Stimulated activated CD4-positive, alpha-beta T cell treated with anti-CD3 and anti-CD28 coated beads, Interleukin-12 subunit alpha, Interleukin-12 subunit beta, amount 100 ng/mL, for 48 hours (primary cell): ENCODE results near the gene PTPRE.

Experiments used
- DNase-seq, 3 donors: peaks; one replicate each; pipeline ENCODE4 v3.0.0-alpha.2; 2020; ENCODE audit warnings: low read depth in 2 of 3, low spot score in 1 of 3

Gene PTPRE

DNA sequence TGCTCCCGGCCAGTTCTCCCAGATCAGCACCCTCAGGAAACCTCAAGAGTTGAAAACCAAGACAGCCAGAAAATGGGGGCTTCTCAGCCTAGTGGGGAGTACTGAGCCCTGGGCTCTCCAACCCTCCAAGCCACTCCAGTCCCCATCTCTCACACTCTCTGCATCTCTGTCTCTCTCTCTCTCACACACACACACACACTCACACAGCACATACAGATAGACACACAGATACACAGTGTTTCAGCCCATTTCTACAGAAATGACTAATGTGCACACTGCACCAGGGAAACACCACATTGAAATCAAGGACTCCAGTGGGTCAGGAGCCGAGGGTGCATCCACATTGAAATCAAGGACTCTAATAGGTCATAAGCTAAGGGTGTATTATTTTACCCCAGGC lies 111.8 kb downstream of the PTPRE start:
- DNase-seq, result no peak

DNA sequence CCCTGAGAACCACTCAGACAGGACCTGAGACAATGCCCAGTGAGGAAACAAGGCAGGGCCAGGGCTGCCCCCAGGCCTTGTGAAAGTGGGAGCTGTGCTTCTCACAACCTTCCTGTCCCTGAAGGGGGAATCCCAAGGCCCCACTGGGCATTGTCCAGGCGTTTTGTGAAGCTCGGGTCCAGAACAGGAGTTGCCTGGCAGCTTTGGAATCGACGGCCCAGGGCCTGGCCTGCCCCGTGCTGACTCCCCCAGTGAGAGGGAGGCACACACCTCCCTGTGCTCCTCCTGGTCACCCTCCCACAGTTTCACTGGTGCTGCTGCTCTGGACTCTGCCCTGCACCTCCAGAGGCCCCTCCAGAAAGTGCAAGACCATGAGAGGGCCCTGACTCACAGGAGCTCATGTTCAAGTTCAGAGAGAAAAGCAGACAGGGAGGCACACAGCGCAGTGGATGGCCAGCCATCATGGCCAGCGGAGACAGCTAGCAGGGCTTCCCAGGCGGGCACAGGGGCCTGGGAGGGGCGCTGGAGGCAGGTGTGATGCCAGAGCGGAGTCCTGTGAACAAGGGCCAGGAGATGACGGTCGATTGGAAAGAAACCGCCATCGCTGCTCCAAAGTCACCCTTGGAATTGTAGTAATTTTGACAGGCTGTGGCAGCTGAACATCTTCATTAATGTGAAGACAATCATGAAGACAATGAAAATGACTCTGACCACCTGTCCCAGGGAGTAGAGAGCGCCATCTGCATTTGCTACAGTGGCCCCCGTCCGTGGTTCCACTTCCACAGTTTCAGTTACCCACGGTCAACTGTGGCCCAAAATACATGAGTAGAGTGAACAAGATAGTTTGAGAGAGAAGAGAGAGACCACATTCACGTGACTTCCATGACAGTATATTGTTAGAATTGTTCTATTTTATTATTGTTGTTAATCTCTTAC lies 115.6 kb downstream of the PTPRE start:
- no peak for DNase-seq

DNA sequence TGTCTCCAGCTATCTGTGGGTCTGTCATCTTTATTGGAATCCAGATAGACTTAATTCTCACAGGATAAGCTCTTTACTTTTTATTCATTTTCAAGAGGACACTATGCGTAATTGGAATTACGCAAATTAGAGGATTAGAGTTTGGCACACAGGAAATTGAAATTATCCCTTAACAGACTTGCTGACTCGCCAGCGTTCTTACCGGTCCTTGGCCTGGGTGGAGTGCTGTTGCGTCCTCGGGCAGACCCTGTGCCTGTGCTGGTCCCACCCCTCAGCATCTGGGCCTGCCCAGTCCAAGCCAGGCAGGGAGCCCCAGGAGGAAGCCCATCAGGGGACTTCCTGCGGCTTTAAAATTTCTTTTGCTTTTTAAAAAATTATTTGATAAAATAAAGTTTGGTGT lies 117.5 kb downstream of the PTPRE start:
- no peak for DNase-seq

DNA sequence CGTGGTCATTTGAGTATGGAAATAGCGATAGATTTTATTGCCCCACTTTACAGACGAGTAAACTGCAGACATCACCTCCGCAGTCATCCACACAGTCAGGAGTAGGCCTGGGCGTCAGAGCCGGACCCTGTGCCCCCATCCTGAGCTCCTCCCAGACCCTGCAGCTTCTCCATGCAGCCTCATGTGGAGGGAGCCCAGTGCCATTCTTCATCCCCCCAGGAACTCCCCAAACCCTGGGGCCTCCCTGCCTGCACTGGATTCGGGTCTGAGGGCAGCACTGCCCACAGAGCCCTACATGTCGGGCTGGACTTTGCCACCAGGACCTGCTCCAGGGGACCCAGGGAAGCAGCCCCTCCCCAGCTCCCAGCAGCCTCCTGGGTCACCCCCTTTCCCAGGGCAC lies 118.5 kb downstream of the PTPRE start:
- DNase-seq, result no peak

DNA sequence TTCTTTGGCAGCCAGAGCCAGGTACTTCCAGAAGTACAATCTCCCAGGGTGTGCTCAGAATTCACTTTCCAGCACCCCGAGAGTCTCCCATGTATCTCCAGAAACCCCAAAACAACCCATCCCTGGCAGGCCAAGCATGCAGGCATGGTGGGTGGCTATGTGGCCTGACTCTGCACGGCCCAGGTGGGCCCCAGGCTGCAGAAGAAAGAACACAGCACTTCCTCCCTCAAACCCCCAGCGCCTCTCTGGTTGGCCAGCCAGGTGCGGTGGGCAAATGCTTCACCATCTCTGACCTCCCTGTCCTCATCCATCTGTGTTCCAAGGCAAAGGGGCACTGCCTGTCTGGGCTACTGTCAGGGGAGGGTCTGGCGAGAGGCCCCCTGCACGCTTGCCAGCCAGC lies 119.0 kb downstream of the PTPRE start:
- DNase-seq, result no peak

DNA sequence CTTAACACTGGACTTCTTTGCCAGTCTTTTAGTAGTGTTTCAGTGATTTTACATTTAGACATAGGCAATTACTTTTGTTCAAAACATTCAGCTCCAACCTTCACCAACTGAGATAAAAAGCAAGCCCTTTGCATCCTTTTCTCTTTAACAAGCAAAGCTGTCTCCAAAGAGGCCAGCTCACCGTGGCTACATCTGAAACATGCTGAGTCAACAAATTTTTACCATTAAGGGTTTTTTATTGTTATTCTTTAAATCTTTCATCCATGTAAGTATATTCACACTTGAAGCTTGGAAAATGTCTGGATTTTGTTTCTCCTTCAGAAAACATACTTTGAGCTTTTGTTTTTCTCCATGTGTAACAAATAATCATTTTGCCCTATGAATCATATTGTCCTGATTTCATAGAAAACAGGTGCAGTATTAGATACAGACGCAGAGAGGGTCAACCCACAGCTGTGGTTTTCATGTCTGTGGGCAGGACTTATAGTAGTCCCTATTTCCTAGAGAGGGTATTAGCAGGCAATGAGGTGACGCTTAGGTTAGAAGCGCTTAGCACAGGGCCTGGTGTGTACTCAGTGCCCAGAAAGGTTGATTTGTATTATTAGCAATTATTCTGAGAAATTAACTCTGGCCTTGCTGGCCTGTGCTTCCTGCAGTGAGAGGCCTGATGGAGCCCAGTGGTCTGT lies 119.9 kb downstream of the PTPRE start:
- no peak for DNase-seq

DNA sequence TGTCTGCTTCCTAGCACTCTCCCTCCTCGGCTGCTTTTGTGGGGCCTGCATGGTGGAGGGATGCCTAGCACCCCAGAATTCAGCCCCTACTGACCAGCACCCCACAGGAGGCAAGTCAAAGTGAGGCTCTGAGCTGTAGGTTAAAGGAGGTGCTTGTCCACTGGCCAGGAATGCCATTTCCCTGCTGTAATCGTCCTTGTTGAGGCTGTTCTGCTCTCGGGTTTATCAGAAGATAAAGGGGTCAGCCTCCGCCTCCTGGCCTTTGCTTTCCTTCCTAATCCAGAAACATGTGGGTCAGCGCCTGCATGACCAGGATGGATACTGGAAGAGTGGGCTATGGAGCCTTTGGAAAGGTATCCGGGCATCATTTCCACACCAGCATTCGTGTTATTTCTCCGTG lies 120.4 kb downstream of the PTPRE start:
- DNase-seq, result no peak

DNA sequence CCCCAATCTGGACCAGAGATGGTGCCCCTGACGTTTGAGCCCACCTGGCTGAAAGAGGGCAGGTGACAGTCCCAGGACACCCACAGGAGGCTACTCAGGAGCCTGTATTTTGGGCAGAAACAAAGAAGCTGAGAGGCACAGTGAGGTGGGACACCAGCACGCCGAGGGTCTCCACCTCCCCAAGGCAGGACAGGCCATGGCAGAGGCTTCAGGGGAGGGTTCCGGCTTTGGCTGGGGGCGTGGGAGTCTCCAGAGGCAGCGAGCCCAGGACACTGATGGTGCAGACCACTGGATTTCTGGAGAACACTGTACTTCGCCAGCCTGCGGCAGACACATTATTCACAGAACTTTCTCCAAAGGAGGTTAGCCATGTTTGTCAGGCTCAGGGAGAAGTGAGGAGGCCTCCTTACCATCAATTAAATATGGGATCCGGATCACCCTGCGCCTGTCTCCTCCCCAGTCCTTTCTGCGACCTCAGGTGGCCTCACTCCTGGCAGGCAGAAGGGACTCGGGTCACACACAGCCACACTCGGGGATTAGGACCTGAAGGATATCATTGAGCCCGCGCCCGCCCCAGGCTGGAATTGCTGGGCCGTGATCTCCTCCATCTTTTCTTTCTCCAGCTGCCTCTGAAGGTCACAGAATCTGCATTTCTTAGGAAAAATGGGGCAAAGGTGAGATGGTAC lies 121.1 kb downstream of the PTPRE start:
- no peak for DNase-seq

DNA sequence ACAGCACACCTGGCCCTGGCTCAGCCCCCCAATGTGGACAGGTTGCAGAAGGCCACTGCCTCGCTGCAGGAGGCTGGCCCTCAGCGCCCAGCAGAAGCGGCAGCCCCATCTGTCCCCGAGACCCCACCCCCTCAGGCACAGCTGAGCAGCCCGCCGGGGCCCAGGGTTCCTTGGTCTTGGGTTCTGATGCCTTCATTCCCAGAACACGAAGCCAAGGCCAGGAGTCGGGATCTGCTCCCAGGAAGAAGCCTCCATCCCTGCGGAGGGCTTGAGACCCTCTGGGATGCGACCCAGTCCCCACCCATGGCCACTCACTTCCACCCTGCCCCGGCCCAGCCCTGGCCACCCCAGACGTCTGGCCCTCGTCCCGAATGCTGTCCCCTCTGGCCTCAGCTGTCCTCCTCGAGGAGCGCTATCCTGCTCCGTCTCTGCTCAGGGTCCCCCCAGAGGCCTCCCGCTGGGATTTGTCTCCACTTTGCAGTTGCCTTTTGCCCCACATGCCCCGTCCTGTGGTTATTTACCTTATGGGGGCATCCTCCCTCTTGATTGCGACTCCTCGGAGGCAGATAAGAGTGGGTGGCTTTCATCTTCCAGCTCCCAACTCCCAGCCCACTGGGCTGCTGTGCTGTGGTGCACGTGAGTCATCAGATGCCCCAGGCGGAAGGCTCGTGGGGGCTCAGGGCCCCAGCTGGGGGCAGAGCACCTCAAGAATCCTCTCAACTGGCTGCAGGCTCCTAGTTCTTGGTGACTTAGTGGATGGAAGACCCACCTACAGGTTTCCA lies 121.8 kb downstream of the PTPRE start:
- no peak for DNase-seq

DNA sequence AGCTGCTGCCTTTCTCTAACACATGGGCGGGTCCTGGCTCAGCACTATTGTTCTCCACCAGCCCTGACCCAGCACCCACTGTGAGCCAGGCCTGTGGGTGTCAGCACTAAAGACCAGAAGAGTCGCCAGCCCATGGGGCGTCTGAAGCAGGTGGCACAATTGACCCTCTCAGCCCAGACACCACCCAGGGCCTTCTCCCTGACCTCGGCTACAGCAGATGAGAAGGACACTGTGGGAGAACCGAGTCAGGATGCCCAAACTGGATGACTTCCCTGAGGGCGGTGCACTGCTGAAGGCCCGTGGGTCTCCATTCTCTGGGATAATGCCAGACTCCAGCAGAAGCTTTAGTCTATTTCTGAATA lies 122.4 kb downstream of the PTPRE start:
- no peak for DNase-seq

DNA sequence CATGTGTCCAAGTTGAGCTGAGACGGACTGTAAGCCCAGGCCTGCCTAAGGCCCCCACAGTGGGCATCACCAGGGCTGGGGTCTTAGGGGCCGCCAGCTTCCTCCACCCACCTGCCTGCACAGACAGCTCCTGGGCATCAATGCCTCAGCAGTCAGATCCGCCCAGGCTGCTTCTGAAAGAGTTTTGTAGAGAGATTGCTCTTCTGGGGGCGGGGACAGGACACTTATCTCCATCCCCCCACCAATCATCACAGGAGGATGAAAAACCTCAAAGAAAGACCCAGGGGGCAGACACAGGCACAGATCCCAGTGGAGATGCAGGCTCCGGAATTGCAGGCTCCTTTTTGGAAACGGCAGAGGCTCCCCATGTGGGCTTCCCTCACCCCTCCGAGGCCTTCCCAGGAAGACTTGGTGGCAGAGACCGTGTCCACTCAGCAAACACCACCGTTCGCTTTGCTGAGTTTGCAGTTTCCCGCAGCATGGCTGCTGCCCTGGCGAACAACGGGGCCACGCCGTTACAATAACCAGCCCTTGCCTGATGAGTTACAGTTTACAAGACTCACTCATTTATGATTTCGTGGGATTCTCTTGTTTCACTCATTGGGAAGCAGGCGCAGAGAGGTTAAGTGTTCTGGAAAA lies 122.9 kb downstream of the PTPRE start:
- no peak for DNase-seq

DNA sequence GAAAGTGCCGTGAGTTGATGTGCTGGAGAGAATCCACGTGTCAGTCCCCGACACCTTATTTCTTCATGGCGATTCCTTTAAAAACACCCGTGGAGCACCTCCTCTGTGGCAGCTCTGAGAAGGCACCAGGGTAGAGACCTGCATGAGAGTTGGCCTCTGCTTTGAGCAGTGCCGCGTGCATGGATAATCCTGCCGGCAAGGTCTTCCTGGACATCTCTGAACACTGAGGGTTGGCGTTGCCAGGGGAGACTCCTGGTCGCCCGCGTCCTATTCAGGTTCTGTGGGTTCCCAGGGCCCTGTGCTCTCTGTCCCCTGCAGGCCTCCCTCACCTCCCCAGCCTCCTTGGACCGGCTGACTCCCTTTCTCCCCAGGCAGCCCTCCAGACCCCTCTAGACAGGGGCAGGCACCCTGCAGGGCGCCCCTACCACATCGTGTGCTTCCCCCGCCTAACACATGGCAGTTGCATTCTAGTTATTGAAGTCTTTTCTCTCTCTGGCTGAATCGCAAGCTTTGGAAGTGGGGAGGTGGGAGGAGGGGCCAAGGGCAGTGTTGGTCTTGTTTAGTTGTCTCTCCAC lies 123.7 kb downstream of the PTPRE start:
- no peak for DNase-seq

DNA sequence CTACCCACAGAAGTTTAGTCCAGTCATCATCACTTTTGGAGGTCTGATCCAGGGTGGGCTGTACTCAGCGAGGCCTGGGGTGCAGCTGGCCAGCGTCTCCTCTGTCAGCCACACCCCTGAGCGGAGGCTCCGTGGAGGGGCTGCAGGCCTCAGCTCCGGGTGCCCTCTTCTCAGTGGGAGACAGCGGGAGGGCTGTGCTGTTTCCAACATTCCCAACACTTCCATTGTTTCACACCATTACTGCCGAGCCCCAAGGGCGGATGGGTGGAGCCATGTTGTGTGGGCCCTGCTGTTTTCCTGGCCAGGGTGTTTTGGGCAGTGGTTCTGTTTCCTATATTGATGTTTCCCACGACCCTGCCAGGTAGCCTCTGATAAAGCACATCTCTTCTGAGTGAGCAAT lies 124.3 kb downstream of the PTPRE start:
- DNase-seq, result no peak

DNA sequence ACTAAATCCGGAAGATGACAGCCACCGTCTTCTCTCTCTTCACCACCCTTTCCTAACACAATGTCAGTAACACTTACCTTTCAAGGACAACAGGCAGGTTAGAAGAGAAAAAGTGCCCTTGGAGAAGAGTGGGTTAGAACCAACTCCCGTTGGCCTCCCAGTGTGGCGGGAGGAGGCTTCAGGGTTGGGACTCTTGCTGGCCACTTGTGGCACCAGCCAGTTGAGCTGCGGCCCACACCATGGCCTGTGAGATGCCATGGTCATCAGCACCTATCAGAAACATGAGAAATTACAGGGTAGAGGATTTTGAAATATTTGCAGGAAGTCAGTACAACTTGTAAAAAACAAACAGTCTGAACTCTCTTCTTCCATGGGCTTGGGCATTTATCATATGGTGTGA lies 125.6 kb downstream of the PTPRE start:
- DNase-seq, result no peak

DNA sequence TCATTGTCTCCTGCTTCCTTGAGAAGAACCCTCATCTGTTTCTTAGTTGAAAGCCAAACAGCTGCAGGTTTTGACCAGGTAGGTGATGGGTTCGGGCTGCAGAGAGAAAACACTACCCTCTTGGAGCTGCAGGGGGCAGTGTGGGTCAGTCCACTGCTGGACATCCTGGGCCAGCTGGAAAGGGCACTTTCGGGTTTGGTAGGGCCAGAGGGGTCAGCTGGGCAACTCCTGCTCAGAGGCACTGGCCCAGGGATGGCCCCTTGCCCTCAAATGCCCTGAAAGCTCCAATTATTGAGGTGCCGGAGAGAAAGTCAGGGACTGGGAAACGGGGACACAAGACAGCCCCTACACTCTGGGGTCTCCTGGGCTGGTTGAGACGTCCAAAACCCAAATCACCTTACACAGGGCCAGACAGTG lies 128.7 kb downstream of the PTPRE start:
- DNase-seq, result peak; percentile 39 to 67 (median 40)

DNA sequence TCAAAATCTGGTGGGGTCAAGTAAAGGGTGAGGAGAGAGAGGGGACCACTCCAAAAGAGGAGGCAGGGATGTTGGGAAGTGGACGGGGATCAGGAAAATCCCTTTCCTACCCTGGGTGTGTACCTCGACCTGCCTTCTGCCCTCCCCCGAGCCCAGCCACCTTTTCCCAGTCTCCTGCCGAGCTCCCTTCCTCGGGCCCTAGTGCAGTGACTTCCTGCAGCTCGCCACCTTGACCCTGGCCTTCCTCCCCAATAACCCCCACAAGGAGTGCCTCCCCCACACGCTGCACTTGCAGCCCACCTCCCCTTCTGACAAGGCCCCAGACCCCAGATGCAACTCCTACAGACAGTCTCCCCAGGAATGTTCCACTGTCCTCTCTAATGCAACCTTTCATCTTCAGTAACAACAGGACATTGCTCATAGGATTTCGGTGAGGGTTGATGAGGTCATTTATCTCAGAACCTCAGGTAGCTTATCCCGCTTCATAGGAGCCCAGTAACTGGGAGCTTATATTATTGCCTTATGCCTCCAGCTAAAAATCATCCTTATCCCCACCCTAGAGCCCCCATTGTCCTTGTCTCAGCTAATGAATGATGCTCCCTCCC lies 129.2 kb downstream of the PTPRE start:
- no peak for DNase-seq

DNA sequence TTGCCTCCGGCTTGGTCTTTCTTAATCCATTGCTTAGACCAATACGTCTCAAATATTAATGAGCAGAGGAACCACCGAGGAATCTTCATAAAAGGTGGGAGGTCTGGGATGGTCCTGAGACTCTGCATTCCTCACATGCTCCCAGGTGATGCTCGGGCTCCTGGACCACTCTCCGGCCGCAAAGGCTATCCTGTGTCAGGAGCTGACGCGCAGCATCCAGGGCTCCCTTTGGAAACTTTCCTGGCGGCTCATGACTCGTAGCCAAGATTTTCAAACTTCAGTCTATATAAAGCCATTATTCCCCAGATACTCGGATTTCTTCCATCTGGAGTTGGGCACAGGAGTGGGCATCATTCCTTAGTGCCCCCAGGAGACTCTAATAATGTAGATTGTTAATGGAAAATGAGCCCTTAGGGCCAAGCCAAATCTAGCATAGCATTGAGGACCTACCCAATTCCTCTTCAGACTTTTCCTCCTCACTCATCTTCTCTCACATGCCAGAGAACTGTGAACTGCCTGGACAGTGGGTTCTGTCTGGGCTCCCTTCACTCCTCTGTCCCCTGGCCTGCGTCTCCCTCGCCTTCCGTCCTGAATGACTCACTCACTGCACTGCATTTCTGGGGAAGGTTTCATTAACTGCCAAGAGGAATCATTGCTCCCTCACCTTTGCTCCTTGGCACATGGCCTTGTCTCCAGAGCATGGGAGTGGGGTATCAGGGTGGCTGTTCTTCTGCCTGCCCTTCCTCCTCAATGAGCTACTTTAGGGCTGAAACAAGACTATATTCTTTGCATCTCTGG lies 130.0 kb downstream of the PTPRE start:
- no peak for DNase-seq

DNA sequence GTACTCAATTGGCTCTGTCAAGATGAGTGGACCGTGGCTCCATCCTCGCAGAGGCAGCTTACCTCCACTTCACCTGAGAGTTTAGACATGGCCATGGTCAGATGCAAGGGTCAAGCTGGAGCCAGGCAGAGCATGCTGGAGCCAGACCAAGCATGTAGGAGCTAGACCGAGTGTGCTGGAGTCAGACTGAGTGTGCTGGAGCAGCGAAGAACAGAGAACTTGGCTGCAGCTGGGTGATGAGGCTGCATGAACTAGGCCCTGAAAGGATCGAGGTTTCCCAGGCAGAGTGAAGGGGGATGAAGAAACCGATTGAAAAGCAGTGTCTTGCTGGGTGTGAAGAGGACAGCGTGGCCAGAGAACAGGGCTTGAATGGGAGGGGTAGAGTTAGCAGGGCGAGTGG lies 133.2 kb downstream of the PTPRE start:
- no peak for DNase-seq

DNA sequence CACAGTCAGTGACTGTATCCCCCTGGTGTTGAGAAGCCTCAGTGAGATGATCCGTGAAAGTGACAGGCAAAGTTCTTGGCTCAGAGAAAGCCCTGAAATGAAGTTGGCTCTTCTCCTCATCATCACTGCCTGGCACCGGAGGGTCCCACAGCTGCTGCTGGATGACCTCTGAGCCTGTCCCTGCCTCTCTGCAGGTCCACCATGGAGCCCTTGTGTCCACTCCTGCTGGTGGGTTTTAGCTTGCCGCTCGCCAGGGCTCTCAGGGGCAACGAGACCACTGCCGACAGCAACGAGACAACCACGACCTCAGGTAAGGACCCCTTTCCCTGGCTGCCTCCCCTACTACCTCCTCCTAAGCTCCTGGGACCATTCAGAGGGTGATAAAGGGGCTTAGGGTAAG lies 133.8 kb downstream of the PTPRE start:
- DNase-seq, result no peak
